NCI-H345 treated with DMSO at 0.1 percent for 48 hours (cell line): ENCODE measurements around the gene TTI1.

Experiments used
- DNase-seq: peaks from one replicate; lab custom pipeline; 2025; ENCODE audit not compliant: unreplicated experiment; lab: John Stamatoyannopoulos, UW

Gene TTI1

DNA sequence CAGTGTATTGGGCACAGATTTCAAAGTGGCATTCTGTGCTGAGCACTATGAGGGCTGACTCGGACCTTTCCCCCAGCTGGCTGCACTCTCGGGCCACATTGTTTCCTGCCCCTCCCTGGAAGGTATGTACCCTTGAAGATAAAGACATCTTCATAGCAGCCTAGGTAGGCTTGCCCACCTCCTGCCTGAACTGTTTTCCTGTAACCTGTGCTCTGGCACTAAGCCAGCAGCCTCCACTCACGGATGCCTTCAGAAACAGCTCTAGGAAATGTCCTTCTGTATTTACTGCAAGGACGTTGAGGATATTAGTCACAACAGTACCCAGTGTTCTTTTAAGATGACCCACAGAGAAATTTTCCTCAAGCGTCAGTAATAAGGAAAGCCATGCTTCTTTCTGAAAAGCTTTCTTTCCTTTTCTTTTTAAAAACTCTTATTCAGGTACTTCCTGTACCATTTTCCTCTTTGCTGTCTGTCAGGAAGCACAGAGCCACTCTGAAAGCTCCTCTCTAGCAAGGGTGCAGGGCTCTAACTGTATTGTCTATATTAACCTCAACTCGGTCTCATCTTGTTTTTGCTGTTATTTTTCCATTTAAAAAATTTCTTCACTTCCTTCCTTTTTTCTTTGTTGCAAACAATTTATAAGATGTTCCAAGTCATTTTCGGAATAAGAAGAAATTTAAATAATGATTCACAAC is 43.5 kb downstream of the TTI1 start:
- no peak for DNase-seq

DNA sequence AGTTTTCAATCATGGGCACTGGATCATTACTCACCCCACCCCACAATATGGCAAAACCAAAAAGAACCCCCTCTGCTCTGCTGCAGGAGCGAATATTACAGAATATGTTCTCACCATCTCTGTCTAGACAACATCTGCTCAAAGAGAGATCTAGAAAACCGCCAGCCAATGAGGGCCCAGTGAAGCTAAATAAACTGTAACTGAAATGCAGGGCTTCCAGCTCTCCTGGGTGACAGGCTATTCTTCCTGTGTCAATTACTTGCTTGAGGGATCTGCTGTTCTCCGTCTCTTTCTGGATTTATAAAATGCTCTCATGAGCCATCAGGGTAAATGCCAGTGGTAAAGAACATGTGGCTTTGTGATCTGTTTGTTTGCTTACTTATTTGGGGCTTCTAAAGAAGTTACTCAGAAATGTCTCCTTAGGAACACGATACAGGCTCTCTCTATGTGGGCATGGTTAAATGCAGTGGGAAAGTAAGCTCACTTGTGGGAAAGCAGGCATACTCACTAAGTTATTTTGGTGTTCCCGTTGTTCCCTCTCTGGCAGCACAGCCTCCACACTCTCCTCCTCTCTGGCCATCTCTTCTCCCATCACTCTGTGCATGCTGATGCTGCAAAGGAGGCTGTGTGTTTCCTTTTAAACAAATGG is 44.8 kb downstream of the TTI1 start:
- DNase-seq, result no peak

DNA sequence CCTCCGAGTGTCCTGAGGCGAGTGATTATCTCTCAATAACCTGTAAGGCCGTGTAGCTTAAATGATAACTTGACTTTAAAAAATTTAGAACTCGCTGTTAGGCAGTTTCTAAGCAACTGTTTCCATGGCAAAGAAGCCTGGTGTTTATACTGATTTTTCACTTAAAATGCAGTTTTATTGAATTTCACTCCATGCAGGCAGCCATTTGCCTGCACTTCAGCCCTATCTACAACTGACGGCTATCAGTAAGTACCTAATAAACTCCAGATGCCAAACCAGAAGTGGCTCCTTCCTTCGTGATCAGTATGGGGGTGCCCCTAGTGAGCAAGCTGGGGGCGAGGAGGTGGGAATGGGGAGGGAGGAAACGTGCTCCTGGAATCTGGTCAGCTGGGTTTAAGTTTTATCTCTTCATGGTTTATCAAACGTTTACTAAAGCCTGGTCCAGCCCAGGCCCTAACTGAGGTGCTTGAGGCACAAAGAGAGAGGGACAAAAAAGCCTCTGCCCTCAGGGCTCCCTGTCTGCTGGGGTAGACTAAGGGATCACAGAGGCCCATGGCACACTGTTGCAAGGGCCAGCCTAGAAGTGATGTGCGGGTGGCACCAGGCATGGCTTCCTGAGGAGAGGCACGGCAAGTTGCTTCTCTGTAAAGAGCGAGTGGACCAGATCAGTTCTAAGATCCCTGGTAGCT is 45.5 kb downstream of the TTI1 start:
- DNase-seq, result no peak

DNA sequence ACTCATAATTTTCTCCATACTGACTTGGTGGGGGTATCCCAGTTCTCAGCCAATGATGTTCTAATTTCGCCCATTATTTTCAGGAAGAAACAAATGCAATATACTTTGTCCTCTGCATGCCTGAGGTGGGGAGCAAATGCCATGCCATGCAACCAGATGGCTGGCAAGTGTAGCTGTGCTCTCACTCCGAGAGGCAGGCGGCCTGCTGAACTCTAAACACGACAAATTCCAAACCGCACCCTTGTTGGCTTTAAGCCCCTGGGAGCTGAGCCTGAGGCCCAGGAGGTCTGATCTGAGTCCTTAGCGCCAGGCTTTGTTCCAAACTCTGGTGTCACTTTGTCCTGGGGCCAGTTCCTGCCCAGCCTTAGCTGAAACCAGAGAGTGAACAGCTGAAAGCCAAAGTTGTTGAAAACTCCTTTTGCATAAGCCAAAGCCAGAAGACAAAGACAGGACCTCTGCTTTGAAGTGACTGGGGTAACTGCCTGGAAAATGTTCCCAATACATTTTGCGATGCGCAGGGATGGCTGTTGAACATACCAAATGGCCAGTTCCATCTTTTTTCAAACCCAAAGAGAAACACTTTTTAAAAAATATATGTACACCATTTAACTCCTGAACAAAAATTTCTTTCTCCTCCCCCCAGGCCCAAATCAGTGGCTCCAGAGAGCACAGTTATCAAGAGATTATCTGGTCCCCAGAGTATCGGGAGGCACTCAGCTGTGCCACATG is 46.2 kb downstream of the TTI1 start:
- DNase-seq, result no peak

DNA sequence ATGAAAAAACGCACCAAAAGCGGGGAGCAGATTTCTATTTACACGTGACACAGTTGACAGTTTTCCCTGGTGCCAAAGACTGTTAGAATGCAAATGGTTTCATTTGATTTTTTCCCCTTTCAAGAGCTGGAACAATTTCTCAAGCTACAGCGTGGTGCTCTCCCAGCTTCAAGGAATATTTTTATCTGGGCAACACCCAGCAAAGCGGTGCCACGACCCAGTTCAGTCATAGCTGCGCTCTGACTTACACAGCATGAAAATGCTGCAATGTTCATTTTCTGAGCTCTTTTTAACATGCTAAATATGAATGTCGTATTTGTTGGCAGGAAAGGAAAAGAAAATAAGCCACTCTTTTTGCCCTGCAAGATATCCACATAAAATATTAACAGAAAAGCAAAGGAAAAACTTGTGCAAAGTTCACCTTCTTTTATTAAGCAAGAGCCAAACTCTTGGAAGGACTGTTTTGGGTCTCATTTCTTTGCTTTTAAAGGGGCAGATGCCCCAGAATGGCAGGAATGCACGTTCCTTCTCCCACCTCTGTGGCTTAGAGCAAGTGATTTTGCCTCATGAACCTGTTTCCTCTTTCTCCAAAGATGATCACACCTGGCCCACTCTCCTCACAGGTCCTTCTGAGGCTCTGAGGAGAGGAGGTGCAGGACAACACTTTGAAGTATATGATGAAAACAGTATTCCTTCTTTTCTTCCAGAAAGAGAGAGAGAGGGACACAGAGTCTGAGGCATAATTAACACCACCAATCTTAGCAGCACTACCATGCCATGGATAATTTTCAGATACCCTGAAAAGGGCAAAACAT is 47.0 kb downstream of the TTI1 start:
- no peak for DNase-seq

DNA sequence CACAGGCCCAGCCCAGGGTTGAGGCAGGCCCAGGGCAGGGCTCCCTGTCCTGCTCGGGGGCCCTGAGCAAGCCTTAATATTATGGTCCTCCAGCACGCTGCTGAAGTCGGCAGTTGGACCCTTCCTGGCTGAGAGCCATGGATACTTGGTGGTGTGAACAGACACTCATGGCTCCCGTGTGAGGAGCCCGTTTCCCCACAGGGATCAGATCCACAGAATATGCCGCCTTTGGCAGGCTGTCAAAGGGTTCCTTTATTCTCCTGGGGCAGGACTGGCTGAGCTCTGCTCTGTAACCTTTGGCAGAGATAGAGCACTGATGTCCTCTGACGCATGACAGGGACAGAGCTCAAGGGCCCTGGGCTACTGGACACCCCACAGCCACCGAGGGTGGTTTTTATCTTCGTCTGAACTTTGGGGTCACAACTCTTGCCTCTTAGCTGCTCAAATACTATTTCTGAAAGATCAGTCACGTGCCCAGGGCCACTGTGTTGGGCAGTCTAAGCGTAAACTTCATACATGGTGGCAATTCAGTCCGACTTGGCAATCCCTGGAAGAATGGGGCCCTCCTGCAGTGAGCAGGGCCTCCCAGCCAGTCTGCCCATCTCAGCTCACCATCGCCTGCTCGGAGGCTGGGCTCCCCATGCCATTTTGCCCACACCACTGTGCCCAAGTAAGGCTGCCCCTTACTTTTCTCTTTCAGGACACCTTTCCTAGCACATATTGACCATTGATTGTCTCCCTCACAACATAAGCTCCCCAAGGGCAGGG is 49.1 kb downstream of the TTI1 start:
- DNase-seq, result no peak

DNA sequence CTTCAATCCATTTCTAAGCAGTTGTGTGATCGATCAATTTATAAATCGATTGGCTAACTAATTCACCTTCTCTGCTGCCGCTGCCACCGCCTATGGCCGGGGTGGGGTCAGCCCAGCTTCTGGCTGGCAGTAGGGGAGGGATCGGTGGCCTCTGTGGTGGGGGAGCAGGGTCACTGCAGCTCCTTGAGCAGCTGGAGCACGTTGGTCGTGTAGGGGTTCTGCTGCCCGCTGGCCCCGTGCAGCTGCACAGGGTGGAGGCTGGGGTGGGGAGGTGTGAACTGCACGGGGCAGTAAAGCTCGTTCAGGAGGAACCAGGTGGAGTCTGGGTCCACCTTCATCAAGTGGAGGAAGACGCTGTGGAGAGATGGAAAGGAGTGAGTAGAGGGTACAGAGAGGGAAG is 50.0 kb downstream of the TTI1 start:
- DNase-seq, result no peak

DNA sequence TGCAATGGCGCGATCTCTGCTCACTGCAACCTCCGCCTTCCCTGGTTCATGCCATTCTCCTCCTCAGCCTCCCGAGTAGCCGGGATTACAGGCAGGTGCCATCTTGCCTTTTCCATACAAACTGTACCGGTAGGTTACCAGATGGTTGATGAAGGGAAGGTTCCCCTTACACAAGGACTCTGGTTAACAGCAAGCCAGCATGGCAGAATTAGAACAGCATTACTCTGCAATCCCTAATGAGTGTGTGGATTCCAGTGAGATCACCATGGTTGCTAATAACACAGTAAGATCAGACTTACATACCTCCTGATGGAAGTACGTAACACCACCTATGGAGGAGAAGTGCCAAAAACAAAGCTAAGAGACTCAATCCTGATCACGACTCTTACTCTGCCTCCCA is 51.7 kb downstream of the TTI1 start:
- DNase-seq, result no peak

DNA sequence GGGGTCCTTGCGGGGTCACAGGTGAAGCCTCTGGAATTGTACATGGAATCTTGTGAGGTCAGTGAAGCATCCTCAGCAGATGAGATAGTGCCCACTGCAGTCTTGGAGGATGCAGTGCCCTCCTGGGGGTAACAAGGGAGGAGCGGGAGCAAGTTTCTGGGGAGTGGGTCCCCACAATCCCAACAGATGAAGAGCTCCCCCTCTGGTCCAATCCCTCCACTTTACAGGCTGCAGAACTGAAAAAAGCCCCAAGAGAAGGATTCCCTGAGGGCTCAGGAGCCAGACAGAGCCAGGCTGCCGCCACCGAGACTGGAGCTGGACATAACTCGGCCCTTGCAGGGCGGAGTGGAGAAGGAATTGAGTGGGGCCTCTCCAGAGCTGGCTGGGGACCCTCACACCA is 52.4 kb downstream of the TTI1 start:
- no peak for DNase-seq

DNA sequence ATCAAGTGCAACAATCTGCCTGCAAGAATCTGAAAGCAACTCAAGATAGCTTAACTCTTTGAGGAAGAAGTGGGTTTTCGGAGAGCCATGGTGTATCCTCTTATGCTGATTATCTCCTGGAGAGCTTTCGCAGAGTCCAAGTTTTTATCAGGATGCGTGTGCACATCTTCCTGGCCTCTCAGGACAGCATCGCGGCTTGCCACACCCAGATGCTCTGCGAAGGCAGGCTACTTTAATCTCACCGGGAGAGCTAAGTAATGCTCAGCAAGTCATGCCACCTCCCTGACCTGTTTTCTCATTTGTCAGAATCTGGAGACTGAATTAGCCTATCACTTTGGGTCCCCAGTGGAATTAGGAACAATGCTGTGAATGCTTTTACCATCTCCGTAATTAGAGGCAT is 52.9 kb downstream of the TTI1 start:
- DNase-seq, result no peak

DNA sequence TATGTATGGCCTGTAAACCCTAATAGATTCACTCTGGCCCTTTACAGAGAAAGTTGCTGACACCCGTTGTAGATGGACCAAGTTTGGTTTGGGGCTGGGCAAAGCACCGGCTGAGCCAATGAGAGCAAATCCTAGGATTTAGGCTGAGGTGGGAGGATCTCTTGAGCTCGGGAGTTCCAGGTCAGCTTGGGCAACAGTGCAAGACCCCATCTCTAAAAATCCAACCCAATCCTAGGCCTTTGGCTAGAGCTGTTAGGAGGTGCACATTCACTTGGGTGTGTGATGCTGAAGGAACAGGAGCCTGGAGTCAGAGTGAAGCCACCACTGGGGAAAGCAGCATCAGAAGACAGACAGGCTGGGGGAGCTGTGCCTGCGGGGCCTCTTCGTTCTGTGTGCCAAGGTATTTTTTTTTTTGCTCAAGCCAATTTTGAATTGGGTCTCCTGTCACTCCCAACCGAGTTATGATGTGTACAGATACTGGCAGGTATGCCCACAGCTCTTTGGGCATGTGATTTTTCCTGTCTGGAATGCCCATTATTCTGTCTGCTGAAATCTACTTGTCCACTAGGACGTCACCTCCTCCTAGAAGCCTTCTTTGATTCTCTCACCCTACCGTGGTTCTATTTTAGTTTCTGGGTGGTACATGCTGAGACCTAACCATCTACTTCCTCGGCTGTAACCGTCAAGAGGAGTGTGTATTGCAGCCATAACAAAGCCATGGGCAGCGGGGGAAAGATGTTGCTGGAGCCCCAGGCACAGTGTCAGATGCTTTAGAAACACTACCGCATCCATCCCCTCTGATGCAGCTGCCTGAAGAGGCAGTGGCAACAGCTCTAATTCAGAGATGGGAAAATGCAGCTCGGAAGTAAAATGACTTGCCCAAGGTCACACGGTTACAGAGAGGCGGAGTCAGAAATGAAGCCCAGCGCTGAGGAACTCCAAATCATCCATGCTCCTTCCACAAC is 54.0 kb downstream of the TTI1 start:
- DNase-seq, result no peak

DNA sequence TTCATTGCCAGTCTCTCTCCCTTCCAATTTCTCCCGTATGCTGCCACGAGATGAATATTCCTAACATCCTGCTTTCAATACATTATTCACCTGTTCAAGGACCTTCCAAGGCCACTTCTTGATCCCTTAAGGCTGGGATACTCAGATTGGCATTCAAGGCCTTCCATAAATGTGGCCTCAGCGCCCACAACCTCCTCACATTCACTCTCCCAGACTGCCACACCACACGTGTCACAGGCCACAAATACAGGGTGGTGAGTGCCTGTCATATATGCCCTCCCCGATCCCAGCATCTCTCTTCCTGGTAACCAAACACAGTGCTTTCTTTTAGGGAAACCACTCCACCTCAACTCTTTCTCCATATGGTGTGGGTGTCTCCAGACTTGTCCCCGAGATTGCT is 55.5 kb downstream of the TTI1 start:
- DNase-seq, result no peak

DNA sequence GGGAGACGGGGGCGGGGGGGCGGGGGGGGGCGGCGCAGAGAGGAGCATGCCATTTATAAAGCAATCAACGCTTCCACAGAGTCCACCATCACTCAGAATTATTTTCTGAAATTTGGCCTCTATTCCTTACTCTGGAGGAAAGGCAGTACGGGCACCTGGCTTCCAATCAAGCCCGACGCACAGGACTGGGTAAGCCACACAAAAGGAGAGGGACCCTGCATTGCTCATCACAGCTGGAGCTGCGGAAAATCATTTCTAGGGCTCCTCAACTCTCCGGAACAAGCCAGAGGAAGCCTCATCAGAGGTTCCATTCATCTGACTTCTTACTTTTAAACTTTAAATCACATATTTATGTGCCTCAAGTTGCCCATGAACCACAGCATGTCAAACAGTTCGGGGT is 55.9 kb downstream of the TTI1 start:
- DNase-seq, result no peak

DNA sequence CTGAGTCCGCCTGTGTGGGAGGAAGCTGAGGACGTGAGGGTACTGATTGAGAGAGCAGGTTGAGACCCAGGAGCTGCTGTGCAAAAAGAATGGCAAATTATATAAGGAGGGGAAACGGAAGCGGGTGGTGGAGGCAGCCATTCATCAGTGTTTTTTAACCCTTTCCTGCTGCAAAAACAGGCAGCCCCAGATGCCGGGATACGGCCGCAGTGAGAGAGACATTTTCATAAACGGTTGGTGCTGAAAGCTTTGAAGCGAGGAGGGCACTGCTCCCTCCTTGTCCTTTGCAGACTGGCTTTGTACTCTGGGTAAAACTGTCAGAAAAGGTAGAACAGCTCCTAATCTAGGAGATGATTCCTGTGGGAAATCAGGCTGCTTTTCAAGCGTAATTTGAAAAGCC is 56.4 kb downstream of the TTI1 start:
- no peak for DNase-seq

DNA sequence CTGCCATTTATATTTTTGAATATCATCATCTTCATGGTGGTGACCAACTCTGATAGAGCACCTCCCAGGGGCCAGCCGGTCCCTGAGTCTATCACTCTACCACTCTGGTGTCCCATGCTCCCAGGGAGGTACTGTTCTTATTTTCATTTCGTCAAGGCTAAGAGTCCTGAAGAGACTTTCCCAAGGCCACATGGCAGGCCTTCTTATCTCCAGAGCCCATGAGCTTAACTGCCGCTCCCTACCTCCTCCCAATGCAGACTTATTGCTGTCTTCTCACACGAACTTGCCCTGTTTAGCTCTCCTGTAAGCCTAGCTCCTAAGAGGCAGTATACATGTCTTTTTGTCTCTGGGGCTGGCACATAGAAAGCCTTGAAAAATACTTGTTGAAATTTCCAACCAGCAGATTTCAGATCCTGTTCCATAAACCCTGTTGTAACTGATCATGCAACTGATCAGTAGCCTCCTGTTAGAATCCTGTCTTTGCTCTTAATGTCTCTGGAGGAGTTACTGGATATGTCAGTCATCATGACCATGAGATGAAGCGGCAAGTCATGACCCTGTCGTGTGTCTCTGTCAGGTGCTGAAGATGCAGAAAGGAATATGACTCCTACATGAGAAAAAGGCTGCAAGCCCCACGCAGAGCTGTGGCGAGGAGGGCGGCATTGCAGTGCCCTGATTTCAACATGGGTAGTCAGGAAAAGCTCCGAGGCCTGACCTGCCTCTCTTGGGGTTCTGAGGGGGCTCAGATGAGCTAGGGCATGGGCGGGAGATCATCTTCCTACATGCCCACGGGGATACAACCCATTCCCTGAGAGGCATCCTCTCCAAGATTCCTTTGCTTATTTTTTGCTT is 60.0 kb downstream of the TTI1 start:
- no peak for DNase-seq

DNA sequence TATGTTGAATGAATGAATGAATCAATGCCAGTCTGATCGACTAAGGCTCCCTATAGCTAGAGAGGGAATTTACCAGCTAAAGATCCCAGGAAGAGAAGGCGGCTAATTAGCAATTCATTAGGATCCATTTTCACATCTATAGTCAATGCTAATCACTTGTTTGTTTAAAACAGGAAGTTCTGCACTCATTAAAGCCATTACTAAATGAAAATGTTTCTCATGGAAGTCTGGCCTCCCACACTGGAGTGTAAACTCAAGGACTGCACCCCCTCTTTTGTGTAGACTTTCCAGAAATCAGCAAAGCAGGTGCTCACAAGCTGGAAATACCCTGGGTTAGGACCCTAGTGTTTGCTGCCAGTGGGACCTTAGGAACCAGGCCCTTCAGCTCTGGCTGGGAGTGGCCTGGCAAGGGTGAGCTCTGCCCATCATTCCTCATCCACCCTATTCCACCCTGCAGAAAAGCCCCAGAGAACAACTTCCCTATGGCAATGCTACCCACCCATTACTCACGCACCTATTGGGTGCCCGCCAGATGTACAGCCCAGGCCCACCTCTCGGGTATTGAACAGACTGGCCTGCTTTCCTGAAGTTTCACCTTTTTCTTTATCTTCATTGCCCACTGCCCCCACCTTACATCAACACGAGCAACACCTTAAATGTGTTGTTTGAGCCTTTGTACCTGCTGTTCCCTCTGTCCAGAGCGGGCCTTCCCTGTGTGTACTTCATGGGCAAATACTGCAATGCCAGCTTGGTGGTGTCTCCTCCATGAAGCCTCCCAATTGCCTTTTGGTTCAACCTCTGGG is 60.8 kb downstream of the TTI1 start:
- no peak for DNase-seq

DNA sequence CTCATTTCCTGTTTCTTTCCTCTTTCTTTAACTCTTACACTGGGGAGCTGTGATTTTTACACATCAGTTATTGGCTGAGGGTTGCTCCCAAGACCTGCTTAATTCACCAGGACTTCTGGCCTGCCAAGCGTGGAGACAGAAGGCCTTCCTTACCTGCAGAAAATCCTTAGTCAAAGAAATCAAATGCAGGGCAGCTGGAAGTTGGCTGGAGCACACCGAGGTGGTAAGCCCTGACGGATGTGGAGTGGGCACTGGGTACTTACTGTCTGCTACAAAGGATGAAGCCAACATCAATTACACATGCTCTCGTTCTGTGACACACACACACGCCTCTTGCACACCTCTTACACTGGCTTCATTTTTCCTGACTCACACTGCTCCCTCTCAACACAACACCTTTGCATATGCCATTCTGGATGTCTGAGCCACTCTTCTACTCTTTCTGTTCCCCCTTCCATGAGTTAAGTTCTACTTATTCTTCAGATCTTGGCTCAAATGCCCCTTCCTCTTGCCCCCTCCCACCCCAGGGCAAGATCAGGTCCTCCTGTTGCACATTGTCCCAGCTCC is 61.6 kb downstream of the TTI1 start:
- DNase-seq, result no peak
